Measurements from ENCODE around the gene LRRK2.

GRCh38 chr12:40262657-40263056 lies 37.9 kb downstream of the LRRK2 start:
- TF ChIP-seq POLR2A (IDR thresholded peaks at IDR 0.05; ENCODE audit: low read depth, low read length) = no peak
- TF ChIP-seq TAF1 (IDR thresholded peaks at IDR 0.05; ENCODE audit: low read depth, low read length) = no peak

All from GM12891 (cell line).